Thoracic aorta (tissue), 2 donors: ENCODE measurements around the gene TMEM198. TPM values are rescaled to one million over a fixed set of nuclear protein-coding genes. Genes with fewer than 3 reads are reported as not detected.

Experiments
- ATAC-seq: fragments of 150-250 bp; one replicate; pipeline ENCODE4 v1.8.0; 2017; ENCODE audit warnings: low read depth; ENCODE audit not compliant: insufficient number of reproducible peaks, low FRiP score
- DNase-seq: peaks from one replicate; pipeline ENCODE4 v3.0.0-alpha.2; 2020; ENCODE audit warnings: low spot score
- H3K27ac ChIP-seq, 2 donors: fragments of 200-600 bp; sonication (generic); 1 replicate in 1 of 2; 2 replicates in 1 of 2; pipeline ENCODE4 v1.5.1; 2016; ENCODE audit warnings: mild to moderate bottlenecking in 2 of 2, moderate library complexity in 2 of 2
- H3K27me3 ChIP-seq: fragments of 200-600 bp; sonication (generic); replicated peaks from 2 replicates; pipeline ENCODE4 v1.6.0; 2016; ENCODE audit warnings: mild to moderate bottlenecking; ENCODE audit not compliant: insufficient read depth
- H3K36me3 ChIP-seq: fragments of 200-600 bp; sonication (generic); one replicate; pipeline ENCODE4 v1.5.1; 2016
- H3K4me1 ChIP-seq, 2 donors: fragments of 200-600 bp; sonication (generic); 1 replicate in 1 of 2; 2 replicates in 1 of 2; pipeline versions ENCODE4 v1.5.1 to v1.6.0; 2016; ENCODE audit warnings: low read depth in 2 of 2, mild to moderate bottlenecking in 1 of 2; ENCODE audit not compliant: control insufficient read depth in 1 of 2
- H3K4me3 ChIP-seq: fragments of 200-600 bp; sonication (generic); 2 replicates; pipeline ENCODE4 v1.5.1; 2016; ENCODE audit warnings: mild to moderate bottlenecking
- H3K9me3 ChIP-seq: fragments of 200-600 bp; sonication (generic); 2 replicates; pipeline ENCODE4 v1.5.1; 2016
- CTCF ChIP-seq: fragments of 200-600 bp; sonication (generic); IDR thresholded peaks from one replicate; pipeline ENCODE4 v1.5.1; 2019; ENCODE audit warnings: antibody characterized with exemption
- total RNA-seq, 2 donors: library from RNA; depleted of rRNA; stranded (reverse); fragments of >200 nt; gene quantifications; one replicate each; pipeline versions ENCODE4 v1.1.0 to v1.2.3, GENCODE V29; 2016

Gene TMEM198
- total RNA-seq, 2 donors from 2014 or later = 1.4 to 3.9 TPM

- Histone ChIP-seq H3K27me3 (no peaks in the 10 kb centered on the region), H3K9me3 (no peaks in the 10 kb centered on the region), H3K4me1 (peaks cover 0 to 5% of the 10 kb centered on the region in 2 donors), H3K27ac (no peak overlapping the region), H3K36me3 (no peaks in the 10 kb centered on the region), H3K4me3 (no peak overlapping the region)
- DNase-seq = no peak
- ATAC-seq = no peak
- no peak for TF ChIP-seq CTCF
Measured at GRCh38 chr2:219576505-219577388, 32.9 kb downstream of the TMEM198 start.

GRCh38 chr2:219578811-219579613 is 35.2 kb downstream of the TMEM198 start:
- no peak overlapping the region for H3K4me3 ChIP-seq
- H3K9me3 ChIP-seq = no peaks in the 10 kb centered on the region
- DNase-seq (no peak), ATAC-seq (no peak)
- no peaks in the 10 kb centered on the region for H3K4me1 ChIP-seq
- no peak overlapping the region for H3K27ac ChIP-seq
- no peak for TF ChIP-seq CTCF
- no peaks in the 10 kb centered on the region for H3K27me3 ChIP-seq
- no peaks in the 10 kb centered on the region for H3K36me3 ChIP-seq

- no peaks in the 10 kb centered on the region for H3K4me1 ChIP-seq
- no peak overlapping the region for H3K4me3 ChIP-seq
- H3K27ac ChIP-seq = no peak overlapping the region
- no peaks in the 10 kb centered on the region for H3K36me3 ChIP-seq
- H3K27me3 ChIP-seq = no peaks in the 10 kb centered on the region
- DNase-seq = no peak
- TF ChIP-seq CTCF = no peak
- no peak for ATAC-seq
- no peaks in the 10 kb centered on the region for H3K9me3 ChIP-seq
Measured at GRCh38 chr2:219581346-219581745, 37.5 kb downstream of the TMEM198 start.

- H3K27ac ChIP-seq = no peak overlapping the region
- H3K27me3 ChIP-seq = no peaks in the 10 kb centered on the region
- ATAC-seq (no peak), DNase-seq (no peak)
- no peak overlapping the region for H3K4me3 ChIP-seq
- no peaks in the 10 kb centered on the region for H3K36me3 ChIP-seq
- peaks cover 0 to under 1% of the 10 kb centered on the region in 2 donors for H3K4me1 ChIP-seq
- H3K9me3 ChIP-seq = no peaks in the 10 kb centered on the region
- TF ChIP-seq CTCF = no peak
Measured at GRCh38 chr2:219591091-219591490, 47.3 kb downstream of the TMEM198 start.

GRCh38 chr2:219592736-219593135 is 48.9 kb downstream of the TMEM198 start:
- Histone ChIP-seq H3K9me3 (no peaks in the 10 kb centered on the region), H3K27me3 (no peaks in the 10 kb centered on the region), H3K27ac (no peak overlapping the region), H3K4me1 (peaks cover 6 to 10% of the 10 kb centered on the region in 2 donors), H3K36me3 (no peaks in the 10 kb centered on the region), H3K4me3 (no peak overlapping the region)
- TF ChIP-seq CTCF = no peak
- ATAC-seq (no peak), DNase-seq (no peak)
